ENCODE data around the gene POLR2B.
A peak's percentile ranks its signal among the peaks of the same experiment; 100 is the strongest.
"Not testable (repeated sequence)": the region's sequence is repeated elsewhere in the genome, so short reads cannot be mapped to it uniquely, and the experiment has no call there.

Gene POLR2B

DNA sequence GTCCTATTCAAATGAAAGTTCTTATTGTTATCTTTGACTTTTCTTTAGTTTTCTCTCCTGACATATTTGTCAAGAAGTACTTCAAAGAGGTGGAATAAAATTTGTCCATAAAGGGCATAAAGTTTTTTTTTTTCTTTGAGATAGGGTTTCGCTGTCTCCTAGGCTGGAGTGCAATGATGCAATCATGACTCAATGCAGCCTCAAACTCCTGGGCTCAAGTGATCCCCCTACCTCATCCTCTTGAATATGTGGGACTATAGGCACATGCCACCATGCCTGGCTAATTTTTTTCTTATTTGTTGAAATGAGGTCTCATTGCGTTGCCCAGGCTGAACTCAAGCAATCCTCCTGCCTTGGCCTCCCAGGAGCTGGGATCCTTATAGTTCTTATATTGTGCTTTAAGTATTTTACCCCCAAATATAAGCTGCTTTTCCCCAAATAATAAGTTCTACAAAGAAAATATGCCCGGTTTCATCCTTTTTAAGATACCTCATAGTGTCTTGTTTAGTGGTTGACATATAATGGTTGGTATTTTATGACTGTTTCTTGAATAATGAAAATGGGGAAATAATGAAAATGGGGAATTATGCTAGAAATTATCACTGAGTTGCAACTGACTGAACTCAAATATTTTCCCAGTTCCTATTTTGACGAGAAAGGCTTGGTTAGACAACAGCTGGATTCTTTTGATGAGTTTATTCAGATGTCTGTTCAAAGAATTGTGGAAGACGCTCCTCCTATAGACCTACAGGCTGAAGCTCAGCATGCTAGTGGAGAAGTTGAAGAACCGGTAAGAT, 11.6 kb downstream of the POLR2B start:
- FAIRE-seq = no peak

- FAIRE-seq = no peak
Measured at GRCh38 chr4:56995525-56995924, 16.8 kb downstream of the POLR2B start.

DNA sequence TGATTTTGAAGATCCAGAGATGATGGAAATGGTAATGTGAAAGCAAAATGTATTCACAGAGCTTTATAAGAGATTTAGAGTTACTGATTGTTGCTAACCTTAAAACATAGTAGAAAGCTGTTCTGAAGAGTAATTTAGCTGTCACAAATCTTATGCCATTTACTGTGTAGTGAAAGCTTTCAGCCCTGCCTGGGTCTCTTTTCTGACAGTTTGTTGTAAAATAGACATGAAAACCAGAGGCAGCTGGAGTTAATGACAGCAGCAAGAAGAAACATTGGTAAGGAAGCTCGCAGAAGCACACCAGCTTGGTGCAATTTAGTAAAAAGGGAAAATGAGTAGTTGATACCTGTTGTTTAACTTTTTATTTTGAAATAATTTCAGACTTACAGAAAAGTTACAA, 21.1 kb downstream of the POLR2B start:
- no peak for FAIRE-seq

- no peak for FAIRE-seq
Measured at GRCh38 chr4:57013543-57014120, 34.9 kb downstream of the POLR2B start.

- no peak for FAIRE-seq
Measured at GRCh38 chr4:57018980-57019379, 40.3 kb downstream of the POLR2B start.

GRCh38 chr4:57020467-57021101, 41.9 kb downstream of the POLR2B start:
- FAIRE-seq = no peak

DNA sequence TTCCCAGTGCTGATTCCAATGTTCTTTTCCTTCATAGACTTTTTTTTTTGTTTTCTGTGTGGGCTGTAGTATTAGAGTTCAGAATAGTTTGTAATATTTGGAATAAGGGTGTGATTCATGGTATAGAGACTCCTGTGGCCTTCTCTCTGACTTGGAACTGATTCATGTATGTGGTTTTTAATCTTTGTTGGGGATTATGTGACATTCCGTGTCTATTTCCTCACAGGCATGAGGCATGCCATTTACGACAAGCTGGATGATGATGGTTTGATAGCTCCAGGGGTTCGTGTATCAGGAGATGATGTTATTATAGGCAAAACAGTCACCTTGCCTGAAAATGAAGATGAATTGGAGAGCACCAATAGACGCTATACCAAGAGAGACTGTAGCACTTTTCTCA, 44.4 kb downstream of the POLR2B start:
- FAIRE-seq = no peak

DNA sequence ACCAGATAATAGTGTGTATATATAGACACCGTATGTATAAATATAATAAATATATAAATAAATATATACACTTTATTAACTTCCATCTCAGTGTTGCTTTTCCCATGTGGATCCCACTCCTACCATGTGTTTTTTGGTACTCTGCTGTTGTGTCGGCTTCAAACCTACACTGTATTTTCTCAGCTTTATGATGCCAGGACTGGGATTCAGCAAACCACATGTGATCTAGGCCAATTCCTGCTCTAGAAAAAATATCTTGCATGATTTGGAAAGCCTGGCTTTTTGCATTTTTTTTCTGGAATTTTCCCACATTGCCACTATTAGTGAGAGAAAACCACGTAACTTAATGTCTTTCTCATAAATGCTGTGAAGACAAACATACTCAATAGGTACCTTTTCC, 55.8 kb downstream of the POLR2B start:
- no peak for FAIRE-seq

GRCh38 chr4:57037982-57038604, 59.4 kb downstream of the POLR2B start:
- no peak for FAIRE-seq

- FAIRE-seq = no peak
Measured at GRCh38 chr4:57039345-57039744, 60.6 kb downstream of the POLR2B start.

- no peak for FAIRE-seq
Measured at GRCh38 chr4:57040510-57040909, 61.8 kb downstream of the POLR2B start.

DNA sequence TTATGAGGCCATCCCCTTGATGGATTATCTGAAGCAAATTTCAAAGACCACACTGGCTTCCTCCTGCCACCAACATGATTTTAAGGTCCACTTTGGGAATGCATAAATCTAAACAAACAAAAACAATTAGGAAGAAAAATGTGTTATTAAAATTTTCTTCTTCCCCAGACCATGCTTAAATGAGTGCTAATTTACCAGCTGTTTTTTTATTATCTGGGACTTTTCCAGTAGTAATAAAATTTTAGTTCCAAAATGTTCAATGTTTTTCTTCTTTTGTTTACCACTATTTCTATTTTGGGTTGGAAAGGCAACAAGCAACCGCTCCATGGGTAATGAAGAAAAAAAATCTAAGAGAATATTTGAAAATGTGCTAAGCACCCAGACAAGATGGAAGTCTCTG, 62.3 kb downstream of the POLR2B start:
- FAIRE-seq = peak; percentile 100

DNA sequence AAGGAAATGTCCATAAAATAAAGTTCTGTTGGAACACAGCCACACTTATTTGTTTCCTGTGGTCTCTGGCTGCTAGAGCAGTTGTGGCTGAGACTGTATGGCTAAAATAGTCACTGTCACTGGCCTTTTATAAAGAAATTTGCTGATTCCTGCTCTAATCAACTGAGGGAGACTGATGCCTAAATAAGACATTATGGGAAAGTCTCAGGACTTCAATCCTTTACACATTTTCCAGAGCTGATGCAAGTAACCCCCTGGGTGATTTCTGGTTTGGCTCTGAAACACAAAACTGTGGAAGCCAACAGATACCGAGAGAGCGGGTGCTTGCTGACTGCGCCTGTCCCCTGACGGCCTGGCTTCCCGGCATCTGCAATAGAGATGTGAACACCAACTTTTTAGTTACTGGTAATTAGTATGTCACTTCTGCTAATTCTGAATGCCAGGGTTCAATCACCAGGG, 64.0 kb downstream of the POLR2B start:
- FAIRE-seq = no peak

- peak; percentile 83 for FAIRE-seq
Measured at GRCh38 chr4:57043347-57044251, 64.9 kb downstream of the POLR2B start.

DNA sequence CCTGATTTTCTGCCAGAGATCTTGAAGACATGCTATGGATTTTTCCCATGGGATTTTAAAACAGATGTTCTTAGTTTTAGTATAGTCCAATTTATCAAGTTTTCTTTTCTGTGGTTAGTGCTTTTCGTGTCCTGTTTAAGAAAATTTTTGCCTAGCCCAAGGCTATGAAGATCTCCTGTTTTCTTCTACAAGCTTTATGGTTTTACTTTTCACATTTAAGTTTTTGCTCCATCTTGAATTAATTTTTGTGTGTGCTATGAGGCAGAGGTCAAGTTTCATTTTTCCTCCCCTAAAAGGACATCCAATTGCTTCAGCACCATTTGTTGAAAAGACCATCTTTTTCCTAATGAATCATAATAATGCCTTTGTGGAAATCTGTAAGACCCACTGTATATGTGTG, 65.6 kb downstream of the POLR2B start:
- FAIRE-seq = peak; percentile 96

DNA sequence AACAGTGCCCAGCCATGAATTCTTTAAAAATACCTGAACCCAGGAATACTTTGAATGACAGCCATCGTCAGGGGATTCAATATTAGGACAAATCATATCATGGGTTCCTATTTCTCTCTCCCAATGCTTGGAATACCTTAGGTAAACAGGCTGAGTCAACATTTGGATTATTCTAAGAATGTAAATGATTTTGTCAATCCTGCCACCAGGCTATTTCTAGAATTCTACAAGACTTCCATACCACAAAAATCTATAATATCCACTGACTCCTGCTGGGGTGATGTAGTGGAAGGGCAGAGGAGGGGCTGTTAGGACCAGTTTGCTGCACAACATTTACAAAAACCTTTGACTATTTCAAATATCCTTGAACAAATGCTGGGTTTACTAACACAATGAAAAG, 66.3 kb downstream of the POLR2B start:
- FAIRE-seq = no peak

- not testable (repeated sequence) for FAIRE-seq
Measured at GRCh38 chr4:57047046-57047445, 68.3 kb downstream of the POLR2B start.

DNA sequence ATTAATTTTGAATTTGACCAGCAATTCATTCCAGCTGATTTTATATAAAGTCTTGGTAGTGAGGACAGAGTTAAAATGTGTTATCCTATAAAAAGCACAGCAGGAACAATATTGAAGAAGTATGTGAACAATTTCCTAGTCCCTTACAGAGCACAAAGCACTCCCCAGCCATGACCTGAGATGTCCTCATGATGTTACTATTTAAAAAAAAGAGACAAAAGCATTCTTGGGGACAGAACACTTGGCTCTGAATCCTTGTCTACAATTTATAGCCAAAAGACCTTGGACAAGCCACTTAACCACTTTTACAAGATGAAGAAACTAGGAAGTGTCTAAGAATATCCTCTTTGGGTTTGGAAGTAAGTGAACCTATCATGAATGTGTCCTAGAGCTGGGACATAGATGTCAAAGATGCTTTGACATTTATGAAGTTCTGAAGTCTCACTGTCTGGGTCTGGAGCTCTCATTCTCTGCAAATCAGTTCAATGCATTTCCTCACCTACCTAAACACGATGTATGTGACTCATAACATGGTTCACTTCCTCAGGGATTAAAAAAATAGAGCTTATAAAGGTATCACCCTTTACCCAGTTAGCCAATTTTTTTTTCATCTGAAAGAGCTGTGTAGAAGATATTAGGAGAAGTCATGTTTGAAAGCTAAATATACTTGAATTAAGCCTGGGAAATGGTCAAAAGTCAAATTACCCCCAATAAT, 70.1 kb downstream of the POLR2B start:
- FAIRE-seq = no peak

DNA sequence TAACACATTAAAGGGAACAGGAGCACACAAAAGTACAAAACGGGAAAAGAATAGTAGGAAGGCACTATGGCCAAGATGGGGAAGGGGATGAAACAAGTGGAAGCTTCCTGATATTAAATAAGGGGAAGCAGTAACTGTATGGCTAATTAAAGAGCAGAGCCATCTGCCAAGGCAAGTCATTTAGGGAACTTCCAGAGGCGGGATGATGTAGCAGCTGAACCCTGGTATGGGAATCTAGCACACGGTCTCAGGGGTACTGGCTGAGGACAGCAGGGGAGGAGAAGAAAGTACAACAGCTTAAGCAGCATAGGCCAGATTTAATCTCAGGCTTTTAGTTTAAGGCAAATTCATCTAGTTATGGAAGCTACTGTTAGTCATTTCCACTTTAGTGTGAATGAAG, 72.4 kb downstream of the POLR2B start:
- FAIRE-seq = no peak

DNA sequence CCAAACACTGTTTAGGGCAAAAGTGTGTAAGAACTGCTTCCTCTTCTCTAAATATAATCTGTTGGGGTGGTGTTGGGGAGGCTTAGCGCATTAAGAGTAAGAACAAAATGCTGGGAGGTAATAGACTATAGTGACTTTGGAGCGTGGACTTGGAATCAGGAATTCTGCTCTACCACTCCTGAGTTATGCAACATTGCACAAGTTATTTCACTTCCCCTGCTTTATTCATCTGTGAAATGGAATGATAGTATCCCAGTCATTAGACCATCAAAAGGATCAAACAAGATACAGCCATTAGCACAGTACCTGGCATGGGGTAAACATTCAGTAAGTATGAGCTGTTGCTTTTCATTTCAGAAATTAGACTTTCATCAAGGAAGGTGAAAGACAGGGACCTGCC, 72.8 kb downstream of the POLR2B start:
- no peak for FAIRE-seq

DNA sequence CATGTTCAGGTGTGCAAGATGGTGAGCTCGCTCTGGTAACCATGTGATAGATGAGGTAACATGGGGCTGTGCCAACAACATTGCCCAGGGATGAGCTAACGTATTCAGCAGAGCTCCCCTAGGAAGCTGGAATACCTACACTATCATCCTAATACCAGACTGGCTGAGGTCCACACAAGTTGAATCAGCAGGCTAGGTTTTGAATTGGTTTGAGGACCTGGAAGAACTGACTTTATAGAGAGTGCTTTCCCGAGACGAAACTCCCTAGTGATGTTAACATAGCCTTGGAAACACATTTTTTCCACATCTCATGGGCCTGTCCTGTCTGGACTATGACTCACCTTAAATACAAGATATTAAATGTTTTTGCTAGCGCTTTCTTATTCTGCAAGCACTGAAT, 74.8 kb downstream of the POLR2B start:
- FAIRE-seq = no peak

- FAIRE-seq = no peak
Measured at GRCh38 chr4:57055886-57056285, 77.2 kb downstream of the POLR2B start.

All from endometrium (tissue), 2 donors.